ENCODE data around the gene NDUFS7.

Gene NDUFS7

GRCh38 chr19:1353144-1353543 lies 30.6 kb upstream of the NDUFS7 start:
- no peak for TF ChIP-seq CTCF (IDR thresholded peaks at IDR 0.05)

- TF ChIP-seq CTCF (IDR thresholded peaks at IDR 0.05): no peak
Measured at GRCh38 chr19:1354970-1355567, 28.6 kb upstream of the NDUFS7 start.

- no peak for TF ChIP-seq CTCF (IDR thresholded peaks at IDR 0.05)
Measured at GRCh38 chr19:1355568-1356507, 27.9 kb upstream of the NDUFS7 start.

GRCh38 chr19:1356508-1356865 lies 27.2 kb upstream of the NDUFS7 start:
- no peak for TF ChIP-seq CTCF (IDR thresholded peaks at IDR 0.05)

GRCh38 chr19:1357531-1358109 lies 26.1 kb upstream of the NDUFS7 start:
- TF ChIP-seq CTCF (IDR thresholded peaks at IDR 0.05): no peak

GRCh38 chr19:1360126-1360817 lies 23.4 kb upstream of the NDUFS7 start:
- TF ChIP-seq CTCF (IDR thresholded peaks at IDR 0.05): no peak

- TF ChIP-seq CTCF (IDR thresholded peaks at IDR 0.05): no peak
Measured at GRCh38 chr19:1360818-1361461, 22.8 kb upstream of the NDUFS7 start.

All from LNCAP (cell line).